Right renal cortex interstitium (tissue), 3 donors: Measurements from ENCODE around the gene SCART1. TPM values are rescaled to one million over a fixed set of nuclear protein-coding genes. Genes with fewer than 3 reads are reported as not detected.
"Not testable (repeated sequence)": the region's sequence is repeated elsewhere in the genome, so short reads cannot be mapped to it uniquely, and the experiment has no call there.

ENCODE experiments used
- DNase-seq, 3 donors: peaks; one replicate each; pipeline ENCODE4 v3.0.0-alpha.2; 2013; ENCODE audit warnings: low read depth in 3 of 3, low spot score in 2 of 3
- polyA plus RNA-seq, 3 donors: library from polyadenylated mRNA; unstranded; fragments of 120-200 nt; gene quantifications; one replicate each; pipeline ENCODE4 v1.2.1, GENCODE V29; 2013; ENCODE audit not compliant: insufficient read length in 3 of 3

The SCART1 gene
- polyA plus RNA-seq, 3 donors: 0.98 to 1.2 (median 1.1) TPM

- DNase-seq: no peak
Measured at GRCh38 chr10:133467286-133467911, 13.7 kb downstream of the SCART1 start.

- DNase-seq: not testable (repeated sequence)
Measured at GRCh38 chr10:133469205-133469604, 15.5 kb downstream of the SCART1 start.

GRCh38 chr10:133471300-133472109, 17.8 kb downstream of the SCART1 start:
- no peak for DNase-seq

- no peak for DNase-seq
Measured at GRCh38 chr10:133473270-133473669, 19.5 kb downstream of the SCART1 start.

GRCh38 chr10:133474027-133474426, 20.3 kb downstream of the SCART1 start:
- DNase-seq: no peak

GRCh38 chr10:133474665-133475424, 21.1 kb downstream of the SCART1 start:
- DNase-seq: no peak

- DNase-seq: no peak
Measured at GRCh38 chr10:133475425-133475734, 21.6 kb downstream of the SCART1 start.

GRCh38 chr10:133475821-133476640, 22.3 kb downstream of the SCART1 start:
- no peak for DNase-seq

- no peak for DNase-seq
Measured at GRCh38 chr10:133476641-133476990, 22.9 kb downstream of the SCART1 start.

- no peak for DNase-seq
Measured at GRCh38 chr10:133481086-133481643, 27.4 kb downstream of the SCART1 start.

- no peak for DNase-seq
Measured at GRCh38 chr10:133481657-133482056, 27.9 kb downstream of the SCART1 start.

GRCh38 chr10:133484818-133485217, 31.1 kb downstream of the SCART1 start:
- DNase-seq: no peak

GRCh38 chr10:133487085-133487484, 33.3 kb downstream of the SCART1 start:
- no peak for DNase-seq

- DNase-seq: no peak
Measured at GRCh38 chr10:133488354-133488753, 34.6 kb downstream of the SCART1 start.

GRCh38 chr10:133489816-133490588, 36.3 kb downstream of the SCART1 start:
- DNase-seq: no peak

GRCh38 chr10:133493562-133493961, 39.8 kb downstream of the SCART1 start:
- not testable (repeated sequence) for DNase-seq

- not testable (repeated sequence) for DNase-seq
Measured at GRCh38 chr10:133497363-133497762, 43.6 kb downstream of the SCART1 start.

- DNase-seq: not testable (repeated sequence)
Measured at GRCh38 chr10:133499176-133499575, 45.4 kb downstream of the SCART1 start.

GRCh38 chr10:133500897-133501296, 47.2 kb downstream of the SCART1 start:
- DNase-seq: not testable (repeated sequence)

- no peak for DNase-seq
Measured at GRCh38 chr10:133509700-133510099, 56.0 kb downstream of the SCART1 start.
